NCI-H345 treated with DMSO at 0.1 percent for 48 hours (cell line): ENCODE measurements around the gene NLGN1.
A peak's percentile ranks its signal among the peaks of the same experiment; 100 is the strongest.
"Not testable (repeated sequence)": the region's sequence is repeated elsewhere in the genome, so short reads cannot be mapped to it uniquely, and the experiment has no call there.

Source experiments
- DNase-seq: peaks from one replicate; lab custom pipeline; 2025; ENCODE audit not compliant: unreplicated experiment; lab: John Stamatoyannopoulos, UW

NLGN1 gene

GRCh38 chr3:173429076-173429475 is 31.5 kb downstream of the NLGN1 start:
- DNase-seq, result no peak

- DNase-seq, result no peak
These were observed 32.0 kb downstream of the NLGN1 start for GRCh38 chr3:173429527-173429926.

- DNase-seq, result no peak
These were observed 33.0 kb downstream of the NLGN1 start for GRCh38 chr3:173430576-173430975.

- no peak for DNase-seq
These were observed 41.5 kb downstream of the NLGN1 start for GRCh38 chr3:173439004-173439403.

- DNase-seq, result no peak
These were observed 43.0 kb downstream of the NLGN1 start for GRCh38 chr3:173440514-173440913.

GRCh38 chr3:173451561-173451960 is 54.0 kb downstream of the NLGN1 start:
- not testable (repeated sequence) for DNase-seq

- no peak for DNase-seq
These were observed 65.7 kb downstream of the NLGN1 start for GRCh38 chr3:173463250-173463649.

GRCh38 chr3:173465112-173465511 is 67.6 kb downstream of the NLGN1 start:
- no peak for DNase-seq

- DNase-seq, result no peak
These were observed 68.5 kb downstream of the NLGN1 start for GRCh38 chr3:173465898-173466678.

- no peak for DNase-seq
These were observed 70.0 kb downstream of the NLGN1 start for GRCh38 chr3:173467501-173467900.

GRCh38 chr3:173473237-173473636 is 75.7 kb downstream of the NLGN1 start:
- DNase-seq, result no peak

- no peak for DNase-seq
These were observed 81.8 kb downstream of the NLGN1 start for GRCh38 chr3:173479301-173479700.

GRCh38 chr3:173501931-173502489 is 104.5 kb downstream of the NLGN1 start:
- no peak for DNase-seq

GRCh38 chr3:173502983-173503568 is 105.5 kb downstream of the NLGN1 start:
- peak; percentile 2 for DNase-seq

- no peak for DNase-seq
These were observed 113.0 kb downstream of the NLGN1 start for GRCh38 chr3:173510565-173510964.

GRCh38 chr3:173513123-173513522 is 115.6 kb downstream of the NLGN1 start:
- no peak for DNase-seq

- DNase-seq, result no peak
These were observed 131.6 kb downstream of the NLGN1 start for GRCh38 chr3:173529062-173529711.

- no peak for DNase-seq
These were observed 134.1 kb downstream of the NLGN1 start for GRCh38 chr3:173531602-173532001.

- DNase-seq, result no peak
These were observed 140.9 kb downstream of the NLGN1 start for GRCh38 chr3:173538410-173538809.

- DNase-seq, result not testable (repeated sequence)
These were observed 148.0 kb downstream of the NLGN1 start for GRCh38 chr3:173545590-173545989.

- no peak for DNase-seq
These were observed 149.5 kb downstream of the NLGN1 start for GRCh38 chr3:173547070-173547469.

GRCh38 chr3:173548261-173548660 is 150.7 kb downstream of the NLGN1 start:
- no peak for DNase-seq
